Suprapubic skin (tissue), 4 donors: ENCODE measurements around the gene TNFAIP3. TPM values are rescaled to one million over a fixed set of nuclear protein-coding genes. Genes with fewer than 3 reads are reported as not detected.

Experiments
- DNase-seq, 2 donors: peaks; one replicate each; pipeline ENCODE4 v3.0.0-alpha.2; 2019; ENCODE audit warnings: low spot score in 2 of 2
- H3K27ac ChIP-seq: fragments of 200-600 bp; sonication (generic); one replicate; pipeline ENCODE4 v1.5.1; 2019
- H3K27me3 ChIP-seq: fragments of 200-600 bp; sonication (generic); one replicate; pipeline ENCODE4 v1.5.1; 2019
- H3K36me3 ChIP-seq: fragments of 200-600 bp; sonication (generic); one replicate; pipeline ENCODE4 v1.5.1; 2019
- H3K4me1 ChIP-seq: fragments of 200-600 bp; sonication (generic); one replicate; pipeline ENCODE4 v1.5.1; 2019
- H3K4me3 ChIP-seq: fragments of 200-600 bp; sonication (generic); one replicate; pipeline ENCODE4 v1.5.1; 2019; ENCODE audit warnings: mild to moderate bottlenecking
- H3K9me3 ChIP-seq: fragments of 200-600 bp; sonication (generic); one replicate; pipeline ENCODE4 v1.5.1; 2019
- EP300 ChIP-seq: sonication (generic); formaldehyde crosslinking; IDR thresholded peaks from one replicate; pipeline ENCODE4 v1.6.1; 2017; ENCODE audit warnings: antibody characterized with exemption
- POLR2A ChIP-seq, 2 donors: fragments of 450-650 bp; IDR thresholded peaks; one replicate each; pipeline ENCODE4 v1.6.1; 2017; ENCODE audit warnings: antibody characterized with exemption in 2 of 2, mild to moderate bottlenecking in 2 of 2, moderate library complexity in 2 of 2
- POLR2AphosphoS5 ChIP-seq, 3 donors: sonication (generic); formaldehyde crosslinking; IDR thresholded peaks; one replicate each; pipeline ENCODE4 v1.6.1; 2017; ENCODE audit warnings: antibody characterized with exemption in 3 of 3
- WGBS: methylation state at CpG from one replicate; pipeline ENCODE4 v1.1.5; 2018; 5-methylcytosine and 5-hydroxymethylcytosine counted together
- total RNA-seq, 4 donors: library from RNA; depleted of rRNA; stranded (reverse); fragments of >200 nt; gene quantifications; one replicate each; pipeline ENCODE4 v1.1.0, GENCODE V29; 2016
- TF ChIP-seq, protein P1 (sequence below), 2 donors: fragments of 200-600 bp in 1 of 2; fragments of 450-650 bp in 1 of 2; sonication (generic) in 1 of 2; IDR thresholded peaks; one replicate each; pipeline ENCODE4 v1.5.1; 2016 to 2019; ENCODE audit warnings: antibody characterized with exemption in 2 of 2, mild to moderate bottlenecking in 1 of 2, moderate library complexity in 1 of 2

TNFAIP3 gene
- total RNA-seq, 4 donors from 2014 or later, result 64.1 to 146 (median 111) TPM

DNA sequence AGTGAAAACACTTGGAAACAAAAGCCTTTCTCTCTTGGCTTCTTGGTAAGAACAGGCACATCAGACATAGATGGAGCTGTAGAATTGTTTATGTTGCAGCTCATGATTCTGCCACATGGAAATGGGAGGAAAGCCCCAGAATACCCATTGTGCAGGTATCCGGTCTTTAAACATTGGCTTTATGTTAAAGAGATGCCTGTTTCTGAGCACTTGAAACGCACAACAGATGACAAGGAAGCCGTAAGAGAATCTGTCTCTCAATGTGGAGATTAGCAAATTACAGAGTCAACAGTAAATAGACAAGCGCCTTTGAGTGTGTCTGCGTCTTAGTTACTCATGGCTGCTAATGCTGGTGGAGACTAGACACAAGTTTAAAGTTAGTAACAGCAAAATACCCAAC is 10.5 kb downstream of the TNFAIP3 start:
- H3K27ac ChIP-seq, result no peak overlapping the region
- peaks cover 44% of the 10 kb centered on the region for H3K4me1 ChIP-seq
- H3K9me3 ChIP-seq, result no peaks in the 10 kb centered on the region
- DNase-seq, result no peak
- H3K4me3 ChIP-seq, result no peak overlapping the region
- WGBS, result 92% methylated on average over 5 of the region's 5 CpGs
- no peaks in the 10 kb centered on the region for H3K27me3 ChIP-seq
- no peak for TF ChIP-seq POLR2AphosphoS5 (IDR thresholded peaks at IDR 0.05)
- TF ChIP-seq EP300, result no peak
- TF ChIP-seq, protein P1, sequence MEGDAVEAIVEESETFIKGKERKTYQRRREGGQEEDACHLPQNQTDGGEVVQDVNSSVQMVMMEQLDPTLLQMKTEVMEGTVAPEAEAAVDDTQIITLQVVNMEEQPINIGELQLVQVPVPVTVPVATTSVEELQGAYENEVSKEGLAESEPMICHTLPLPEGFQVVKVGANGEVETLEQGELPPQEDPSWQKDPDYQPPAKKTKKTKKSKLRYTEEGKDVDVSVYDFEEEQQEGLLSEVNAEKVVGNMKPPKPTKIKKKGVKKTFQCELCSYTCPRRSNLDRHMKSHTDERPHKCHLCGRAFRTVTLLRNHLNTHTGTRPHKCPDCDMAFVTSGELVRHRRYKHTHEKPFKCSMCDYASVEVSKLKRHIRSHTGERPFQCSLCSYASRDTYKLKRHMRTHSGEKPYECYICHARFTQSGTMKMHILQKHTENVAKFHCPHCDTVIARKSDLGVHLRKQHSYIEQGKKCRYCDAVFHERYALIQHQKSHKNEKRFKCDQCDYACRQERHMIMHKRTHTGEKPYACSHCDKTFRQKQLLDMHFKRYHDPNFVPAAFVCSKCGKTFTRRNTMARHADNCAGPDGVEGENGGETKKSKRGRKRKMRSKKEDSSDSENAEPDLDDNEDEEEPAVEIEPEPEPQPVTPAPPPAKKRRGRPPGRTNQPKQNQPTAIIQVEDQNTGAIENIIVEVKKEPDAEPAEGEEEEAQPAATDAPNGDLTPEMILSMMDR (IDR thresholded peaks at IDR 0.05), result no peak
- peaks cover 84% of the 10 kb centered on the region for H3K36me3 ChIP-seq

DNA sequence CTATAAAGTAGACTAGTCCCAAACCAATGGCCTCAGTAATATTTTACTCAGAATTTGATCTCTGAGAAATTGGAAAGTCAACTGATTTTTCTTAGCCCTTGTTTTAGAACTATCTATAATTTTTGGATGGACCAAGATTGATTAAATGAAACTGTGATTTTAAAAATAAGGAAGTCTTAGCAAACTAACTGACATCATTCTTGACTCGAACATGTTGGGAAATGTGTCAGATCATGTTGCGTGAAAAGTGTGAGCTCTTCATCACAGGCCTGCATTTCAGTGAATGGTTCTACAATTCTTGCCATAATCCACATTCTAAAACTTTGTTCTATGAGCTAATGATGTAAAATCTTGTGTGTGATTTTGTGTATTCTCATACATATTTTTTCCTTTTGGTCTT is 11.0 kb downstream of the TNFAIP3 start:
- Histone ChIP-seq H3K27ac (no peak overlapping the region), H3K36me3 (peaks cover 87% of the 10 kb centered on the region), H3K4me1 (peaks cover 42% of the 10 kb centered on the region)

DNA sequence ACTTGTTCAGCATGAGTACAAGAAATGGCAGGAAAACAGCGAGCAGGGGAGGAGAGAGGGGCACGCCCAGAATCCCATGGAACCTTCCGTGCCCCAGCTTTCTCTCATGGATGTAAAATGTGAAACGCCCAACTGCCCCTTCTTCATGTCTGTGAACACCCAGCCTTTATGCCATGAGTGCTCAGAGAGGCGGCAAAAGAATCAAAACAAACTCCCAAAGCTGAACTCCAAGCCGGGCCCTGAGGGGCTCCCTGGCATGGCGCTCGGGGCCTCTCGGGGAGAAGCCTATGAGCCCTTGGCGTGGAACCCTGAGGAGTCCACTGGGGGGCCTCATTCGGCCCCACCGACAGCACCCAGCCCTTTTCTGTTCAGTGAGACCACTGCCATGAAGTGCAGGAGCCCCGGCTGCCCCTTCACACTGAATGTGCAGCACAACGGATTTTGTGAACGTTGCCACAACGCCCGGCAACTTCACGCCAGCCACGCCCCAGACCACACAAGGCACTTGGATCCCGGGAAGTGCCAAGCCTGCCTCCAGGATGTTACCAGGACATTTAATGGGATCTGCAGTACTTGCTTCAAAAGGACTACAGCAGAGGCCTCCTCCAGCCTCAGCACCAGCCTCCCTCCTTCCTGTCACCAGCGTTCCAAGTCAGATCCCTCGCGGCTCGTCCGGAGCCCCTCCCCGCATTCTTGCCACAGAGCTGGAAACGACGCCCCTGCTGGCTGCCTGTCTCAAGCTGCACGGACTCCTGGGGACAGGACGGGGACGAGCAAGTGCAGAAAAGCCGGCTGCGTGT is 11.6 kb downstream of the TNFAIP3 start:
- peak overlapping the region; percentile 38 for H3K27ac ChIP-seq
- no peak for TF ChIP-seq POLR2A (IDR thresholded peaks at IDR 0.05)
- TF ChIP-seq POLR2AphosphoS5 (IDR thresholded peaks at IDR 0.05), result no peak
- no peak for TF ChIP-seq EP300
- TF ChIP-seq, protein P1 (IDR thresholded peaks at IDR 0.05), result no peak
- peak; percentile 82 to 86 for DNase-seq
- peaks cover 38% of the 10 kb centered on the region for H3K4me1 ChIP-seq
- 79% methylated on average over 27 of the region's 33 CpGs for WGBS
- H3K4me3 ChIP-seq, result peak overlapping the region; percentile 1
- no peaks in the 10 kb centered on the region for H3K9me3 ChIP-seq
- H3K27me3 ChIP-seq, result no peaks in the 10 kb centered on the region
- peaks cover 87% of the 10 kb centered on the region for H3K36me3 ChIP-seq

More for the DNA sequence above, 11.0 kb downstream of the TNFAIP3 start:
- Histone ChIP-seq H3K27me3 (no peaks in the 10 kb centered on the region), H3K4me3 (no peak overlapping the region), H3K9me3 (no peaks in the 10 kb centered on the region)
- WGBS, result 75% methylated on average over 2 of the region's 2 CpGs
- DNase-seq, result no peak
- TF ChIP-seq POLR2AphosphoS5 (IDR thresholded peaks at IDR 0.05), result no peak
- TF ChIP-seq POLR2A (IDR thresholded peaks at IDR 0.05), result no peak
- TF ChIP-seq, protein P1 (IDR thresholded peaks at IDR 0.05), result no peak

DNA sequence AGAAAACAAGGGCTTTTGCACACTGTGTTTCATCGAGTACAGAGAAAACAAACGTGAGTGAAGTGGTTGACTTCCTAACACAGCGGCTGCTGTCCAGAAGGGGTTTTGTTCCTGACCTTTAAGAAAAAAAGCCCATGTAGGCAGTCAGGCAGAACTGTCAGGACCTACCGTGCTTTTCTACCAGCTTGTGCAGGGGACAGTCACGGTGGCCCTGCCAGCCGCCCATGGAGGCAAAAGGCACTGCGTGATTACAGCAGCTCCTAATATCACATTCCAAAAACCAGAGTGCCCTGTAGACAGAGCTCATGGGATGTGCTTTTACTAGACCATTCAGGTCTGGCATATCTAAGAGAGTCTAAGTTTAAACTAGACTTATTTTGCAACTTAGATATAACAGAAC is 12.2 kb downstream of the TNFAIP3 start:
- Histone ChIP-seq H3K36me3 (peaks cover 85% of the 10 kb centered on the region), H3K4me3 (peak overlapping the region; percentile 1)
- WGBS, result 82% methylated on average over 6 of the region's 7 CpGs

More for the DNA sequence above, 12.2 kb downstream of the TNFAIP3 start:
- Histone ChIP-seq H3K4me1 (peaks cover 32% of the 10 kb centered on the region), H3K27ac (peak overlapping the region; percentile 38), H3K27me3 (no peaks in the 10 kb centered on the region), H3K9me3 (no peaks in the 10 kb centered on the region)
- TF ChIP-seq POLR2AphosphoS5 (IDR thresholded peaks at IDR 0.05) (no peak), POLR2A (IDR thresholded peaks at IDR 0.05) (no peak), EP300 (no peak)
- TF ChIP-seq, protein P1 (IDR thresholded peaks at IDR 0.05), result no peak
- DNase-seq, result no peak
